OCI-LY1 (cell line): ENCODE data around the gene DPP6.

Experiments used
- CTCF ChIP-seq: fragments of 200-600 bp; sonication (generic), shearing (Covaris generic); IDR thresholded peaks from 2 replicates; pipeline ENCODE4 v1.5.1; 2017; ENCODE audit warnings: mild to moderate bottlenecking, antibody characterized with exemption, low read length, moderate library complexity, mixed read lengths
- EZH2 ChIP-seq: fragments of 200-600 bp; sonication (generic), shearing (Covaris generic); IDR thresholded peaks from 2 replicates; pipeline ENCODE4 v1.8.0; 2017; ENCODE audit warnings: borderline replicate concordance, mixed run types, mild to moderate bottlenecking, antibody characterized with exemption, low read length, moderate library complexity, mixed read lengths

GRCh38 chr7:154198481-154198880 is 146.3 kb downstream of the DPP6 start:
- no peak for TF ChIP-seq CTCF
- TF ChIP-seq EZH2, result no peak
